ENCODE data around the gene DRG2. TPM values are rescaled to one million over a fixed set of nuclear protein-coding genes. Genes with fewer than 3 reads are reported as not detected.

DRG2 gene
- total RNA-seq, 1 experiment from 2014 or later: 47.9 TPM

- no peak for TF ChIP-seq CTCF (IDR thresholded peaks at IDR 0.05; ENCODE audit: insufficient read depth in 1 of 2, low read depth in 1 of 2, low read length in 1 of 2, severe bottlenecking in 1 of 2, unreplicated experiment in 1 of 2)
- no peak for DNase-seq
- Histone ChIP-seq H3K4me3 (ENCODE audit: low read depth, low read length) (no peak overlapping the region), H3K4me1 (peaks cover 9% of the 10 kb centered on the region), H3K36me3 (ENCODE audit: control insufficient read depth, insufficient read depth, low read length) (peaks cover 4% of the 10 kb centered on the region), H3K9me3 (no peaks in the 10 kb centered on the region), H3K27me3 (replicated peaks; ENCODE audit: control insufficient read depth, insufficient read depth, low read length) (no peaks in the 10 kb centered on the region)
- Mint-ChIP-seq H3K36me3 (ENCODE audit: insufficient read depth, unreplicated experiment) (peaks cover 46% of the 10 kb centered on the region), H3K4me3 (ENCODE audit: unreplicated experiment) (no peak overlapping the region), H3K9me3 (ENCODE audit: unreplicated experiment) (no peaks in the 10 kb centered on the region), H3K27ac (ENCODE audit: unreplicated experiment) (no peak overlapping the region), H3K27me3 (ENCODE audit: insufficient read depth, unreplicated experiment) (no peaks in the 10 kb centered on the region), H3K4me1 (ENCODE audit: low read depth, unreplicated experiment) (peaks cover 14% of the 10 kb centered on the region)
- CTCF ChIA-PET: no interaction called here
- intact Hi-C loops (cut with micrococcal nuclease; ENCODE audit: unreplicated experiment): no loop called here
- POLR2A ChIA-PET: no interaction called here
- BruUV-seq (replicated peaks): no TSS peak
Observed at GRCh38 chr17:18089613-18090012, 1.9 kb downstream of the DRG2 start.

GRCh38 chr17:18093616-18094408, 6.1 kb downstream of the DRG2 start:
- peak; percentile 14 to 49 for TF ChIP-seq CTCF (IDR thresholded peaks at IDR 0.05; ENCODE audit: insufficient read depth in 1 of 2, low read depth in 1 of 2, low read length in 1 of 2, severe bottlenecking in 1 of 2, unreplicated experiment in 1 of 2)
- Mint-ChIP-seq H3K36me3 (ENCODE audit: insufficient read depth, unreplicated experiment) (peaks cover 51% of the 10 kb centered on the region), H3K4me3 (ENCODE audit: unreplicated experiment) (no peak overlapping the region), H3K27ac (ENCODE audit: unreplicated experiment) (no peak overlapping the region), H3K27me3 (ENCODE audit: insufficient read depth, unreplicated experiment) (no peaks in the 10 kb centered on the region), H3K9me3 (ENCODE audit: unreplicated experiment) (no peaks in the 10 kb centered on the region), H3K4me1 (ENCODE audit: low read depth, unreplicated experiment) (peaks cover 2% of the 10 kb centered on the region)
- Histone ChIP-seq H3K27me3 (replicated peaks; ENCODE audit: control insufficient read depth, insufficient read depth, low read length) (no peaks in the 10 kb centered on the region), H3K4me1 (peaks cover 1% of the 10 kb centered on the region), H3K36me3 (ENCODE audit: control insufficient read depth, insufficient read depth, low read length) (peaks cover 6% of the 10 kb centered on the region), H3K9me3 (no peaks in the 10 kb centered on the region), H3K4me3 (ENCODE audit: low read depth, low read length) (no peak overlapping the region)
- POLR2A ChIA-PET: no interaction called here
- intact Hi-C loops (cut with micrococcal nuclease; ENCODE audit: unreplicated experiment): no loop called here
- no TSS peak for BruUV-seq (replicated peaks)
- CTCF ChIA-PET: no interaction called here
- DNase-seq: peak in 1 of 2 experiments; percentile 31

GRCh38 chr17:18094409-18094807, 6.7 kb downstream of the DRG2 start:
- DNase-seq: no peak
- Mint-ChIP-seq H3K4me1 (ENCODE audit: low read depth, unreplicated experiment) (no peaks in the 10 kb centered on the region), H3K9me3 (ENCODE audit: unreplicated experiment) (no peaks in the 10 kb centered on the region), H3K4me3 (ENCODE audit: unreplicated experiment) (no peak overlapping the region), H3K36me3 (ENCODE audit: insufficient read depth, unreplicated experiment) (peaks cover 50% of the 10 kb centered on the region), H3K27ac (ENCODE audit: unreplicated experiment) (no peak overlapping the region), H3K27me3 (ENCODE audit: insufficient read depth, unreplicated experiment) (no peaks in the 10 kb centered on the region)
- intact Hi-C loops (cut with micrococcal nuclease; ENCODE audit: unreplicated experiment): no loop called here
- no TSS peak for BruUV-seq (replicated peaks)
- Histone ChIP-seq H3K36me3 (ENCODE audit: control insufficient read depth, insufficient read depth, low read length) (peaks cover 6% of the 10 kb centered on the region), H3K27me3 (replicated peaks; ENCODE audit: control insufficient read depth, insufficient read depth, low read length) (no peaks in the 10 kb centered on the region), H3K9me3 (no peaks in the 10 kb centered on the region), H3K4me3 (ENCODE audit: low read depth, low read length) (no peak overlapping the region), H3K4me1 (no peaks in the 10 kb centered on the region)
- no peak for TF ChIP-seq CTCF (IDR thresholded peaks at IDR 0.05; ENCODE audit: insufficient read depth in 1 of 2, low read depth in 1 of 2, low read length in 1 of 2, severe bottlenecking in 1 of 2, unreplicated experiment in 1 of 2)
- ChIA-PET CTCF (no interaction called here), POLR2A (no interaction called here)

Data from Caco-2 (cell line).